HG02678 (cell line): Measurements from ENCODE around the gene C8A.

Experiments used
- ATAC-seq: cut with Tn5 transposase; IDR thresholded peaks from one replicate; pipeline ENCODE4 v1.9.1; 2021; ENCODE audit warnings: mild to moderate bottlenecking, moderate library complexity; ENCODE audit not compliant: unreplicated experiment

The C8A gene

DNA sequence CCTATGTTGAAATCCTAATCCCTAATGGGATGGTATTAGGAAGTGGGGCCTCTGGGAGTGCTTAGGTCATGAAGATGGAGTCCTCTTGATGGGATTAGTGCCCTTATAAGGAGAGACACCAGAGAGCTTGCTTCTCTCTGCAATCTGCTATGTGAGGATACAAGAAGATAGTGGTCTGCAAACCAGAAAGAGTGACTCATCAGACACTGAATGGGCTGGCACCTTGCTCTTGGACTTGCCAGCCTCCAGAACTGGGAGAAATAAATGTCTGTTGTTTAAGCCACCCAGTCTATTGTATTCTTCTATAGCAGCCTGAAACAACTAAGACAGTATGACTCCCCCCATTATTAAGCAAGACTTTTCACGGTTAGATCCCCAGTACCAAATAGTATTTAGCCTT is 67.9 kb downstream of the C8A start:
- ATAC-seq = no peak

DNA sequence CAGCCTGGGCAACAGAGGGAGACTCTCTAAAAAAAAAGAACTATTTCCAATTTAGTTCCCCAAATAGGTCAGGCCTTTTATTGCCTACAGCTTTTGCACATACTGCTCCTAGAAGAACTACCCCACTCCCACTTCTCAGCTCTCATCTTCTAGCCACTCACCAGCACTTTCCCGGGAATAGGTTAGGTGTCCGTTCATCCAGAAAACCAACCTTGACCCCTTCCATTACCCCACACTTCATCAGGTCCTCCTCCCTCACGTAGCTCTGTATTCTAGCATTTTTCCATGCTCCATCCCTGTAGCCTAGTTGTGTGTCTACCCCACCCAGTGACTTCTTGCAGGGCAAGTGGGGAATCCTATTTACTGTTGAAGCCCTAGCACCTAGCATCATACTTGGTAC is 68.6 kb downstream of the C8A start:
- ATAC-seq = no peak

DNA sequence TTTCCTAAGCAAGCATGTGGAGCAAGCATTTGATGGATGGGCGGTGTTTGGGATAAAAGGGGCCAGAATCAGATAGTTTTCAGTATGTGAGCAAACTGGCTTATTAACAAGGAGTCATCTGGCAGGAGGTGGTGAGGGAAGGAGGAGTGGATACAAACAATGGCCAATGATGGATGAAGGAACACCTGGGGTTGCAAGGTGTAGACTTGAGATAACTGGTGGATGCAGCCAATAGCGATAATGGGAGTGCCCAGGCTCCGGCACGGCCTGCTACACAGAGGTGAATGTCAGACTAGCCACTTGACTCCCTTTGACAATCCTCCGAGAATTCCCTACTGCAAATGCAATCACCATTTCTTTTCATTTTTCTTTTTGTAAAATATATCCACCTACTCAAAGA is 69.5 kb downstream of the C8A start:
- ATAC-seq = no peak

DNA sequence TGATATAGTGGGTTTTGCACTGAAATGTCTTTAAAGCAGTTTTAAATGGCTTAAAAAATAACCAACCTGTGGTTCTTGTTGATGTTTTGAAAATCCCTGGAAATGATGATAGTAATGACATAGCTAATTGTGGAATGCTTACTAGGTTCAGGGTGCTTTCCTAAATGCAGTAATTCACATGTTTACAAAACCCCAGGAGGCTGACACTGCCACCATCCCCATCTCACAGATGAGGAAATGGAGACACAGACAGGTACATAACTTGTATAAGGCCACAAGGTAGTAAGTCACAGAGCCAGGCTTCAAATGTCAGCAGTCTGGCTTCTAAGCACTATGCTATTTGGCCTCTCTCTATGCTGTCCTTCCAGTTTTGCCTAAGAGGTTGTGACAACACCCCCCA is 70.6 kb downstream of the C8A start:
- ATAC-seq = no peak

DNA sequence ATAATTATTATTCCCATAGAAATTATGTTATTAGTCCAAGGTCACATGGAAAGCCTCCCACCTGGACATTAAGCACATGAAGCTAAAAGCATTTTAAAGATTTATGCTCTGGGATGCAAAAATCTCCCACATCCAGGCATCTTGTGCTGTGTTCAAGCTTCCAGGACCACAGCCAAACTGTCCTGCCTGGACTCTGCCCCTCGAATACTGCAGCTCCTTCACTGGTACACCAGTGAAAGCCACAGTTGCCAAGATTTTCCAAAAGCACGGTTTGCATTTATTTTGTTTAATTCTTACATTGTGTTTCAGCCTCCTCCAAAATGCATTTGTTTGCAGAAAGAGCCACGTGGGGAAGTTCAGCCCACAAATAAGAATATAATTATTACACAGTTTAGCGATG is 72.6 kb downstream of the C8A start:
- ATAC-seq = no peak

DNA sequence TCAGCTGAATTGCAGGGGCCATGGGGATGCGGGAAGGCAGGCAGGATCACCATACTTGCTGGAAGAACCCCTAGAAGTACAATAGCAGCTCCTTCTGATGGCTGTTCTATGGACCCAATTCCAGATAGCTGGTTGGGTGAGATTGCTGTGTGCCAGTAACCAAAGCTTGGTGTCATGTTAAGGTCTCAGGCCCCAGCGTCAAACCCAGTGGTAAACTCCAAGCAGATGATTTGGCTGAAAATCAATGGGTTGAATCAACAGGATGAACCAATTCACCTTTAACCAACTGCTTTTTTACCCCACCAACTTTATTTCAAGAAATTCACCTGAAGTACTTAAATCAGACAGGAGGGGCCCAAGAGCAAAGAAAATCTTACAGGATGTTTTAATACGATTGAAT is 73.4 kb downstream of the C8A start:
- ATAC-seq = no peak

DNA sequence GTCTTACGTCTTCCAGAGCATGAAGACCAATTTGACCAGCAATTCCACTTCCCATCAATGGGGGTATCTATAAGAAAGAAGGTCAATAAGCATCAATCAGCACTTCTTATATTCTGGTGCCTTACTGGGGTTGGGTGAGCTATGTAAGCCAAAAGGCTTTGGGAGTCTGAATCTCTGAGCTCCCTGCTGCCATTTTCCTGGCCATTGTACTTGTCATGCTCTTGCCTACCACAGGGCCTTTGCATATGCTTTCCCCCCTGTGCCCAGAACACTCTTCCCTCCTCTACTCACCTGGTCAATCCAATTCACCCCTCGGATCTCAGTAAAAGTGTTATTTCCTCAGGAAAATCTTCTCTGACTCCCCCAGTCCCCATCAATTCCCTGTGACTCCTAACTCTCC is 74.9 kb downstream of the C8A start:
- ATAC-seq = no peak

DNA sequence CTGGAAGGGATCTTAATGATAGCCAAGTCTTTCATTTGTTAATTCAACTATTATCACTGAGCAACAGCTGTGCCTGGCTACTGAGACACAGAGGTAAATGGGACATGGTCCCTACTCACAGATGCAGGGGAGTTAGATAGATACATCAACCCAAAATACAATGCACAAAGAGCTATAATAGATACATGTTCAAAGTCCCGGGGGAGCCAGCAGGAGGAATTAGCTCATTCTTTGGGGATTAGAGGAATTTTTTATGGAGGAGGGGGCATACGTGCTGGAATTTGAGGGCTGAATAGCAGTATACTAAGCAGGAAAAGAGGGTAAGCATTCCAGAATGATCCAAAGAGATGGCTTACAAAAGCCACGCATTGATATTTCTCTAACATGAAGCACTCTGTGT is 76.6 kb downstream of the C8A start:
- ATAC-seq = no peak

DNA sequence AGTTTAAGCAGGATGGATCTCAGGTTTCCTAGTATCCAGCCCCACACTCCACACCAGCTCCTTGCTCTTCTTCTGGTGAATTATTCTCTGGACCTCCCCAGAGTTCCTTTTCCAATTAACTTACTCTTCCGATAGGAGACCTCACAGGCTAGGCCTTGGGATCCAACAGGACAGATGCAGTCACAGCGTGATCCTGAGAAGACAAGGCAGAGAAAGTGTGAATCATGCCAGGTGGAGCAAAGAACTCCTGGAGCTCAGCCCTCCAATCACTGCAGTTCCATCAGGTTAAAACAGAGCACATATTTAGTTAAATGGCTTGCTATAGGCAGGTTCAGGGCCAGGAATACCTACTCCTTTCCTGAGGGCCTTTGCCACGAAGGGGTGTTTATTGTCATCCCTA is 77.1 kb downstream of the C8A start:
- ATAC-seq = no peak

DNA sequence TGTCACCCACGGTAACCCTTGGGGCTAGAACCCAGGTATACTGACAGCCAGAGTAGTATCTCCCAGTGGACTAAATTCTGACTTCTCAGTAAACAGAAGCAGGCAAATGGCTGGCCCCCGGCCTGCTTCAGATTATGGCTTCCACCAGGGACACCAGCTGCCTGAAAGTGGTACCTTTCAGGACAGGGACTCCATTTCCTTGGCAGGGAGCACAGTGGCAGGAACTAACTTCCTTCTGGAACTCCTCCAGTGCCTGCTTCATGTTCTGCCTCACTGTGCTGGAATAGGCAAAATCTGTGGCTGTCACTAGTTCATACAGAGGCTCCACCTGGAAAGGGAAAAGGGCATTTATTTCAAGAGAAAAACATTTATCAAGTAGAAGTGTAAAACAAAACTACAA is 78.6 kb downstream of the C8A start:
- no peak for ATAC-seq

DNA sequence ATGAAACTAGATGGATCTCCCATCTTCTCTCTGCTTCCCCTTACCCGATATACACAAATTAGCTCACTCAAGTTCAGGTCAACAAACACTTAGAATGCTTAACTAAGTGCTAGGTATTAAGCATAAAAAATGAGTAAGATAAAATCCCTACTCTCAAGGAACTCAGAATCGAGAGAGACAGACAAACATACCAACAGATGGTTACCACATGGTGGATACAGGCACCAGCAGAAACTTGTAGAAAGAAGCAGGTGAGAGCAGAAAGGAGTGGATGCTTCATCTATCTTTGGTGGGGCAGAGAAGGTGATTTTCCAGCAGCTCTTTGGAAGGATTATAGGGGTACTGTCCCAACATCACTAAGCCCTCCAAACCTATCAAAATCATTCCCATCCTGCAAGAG is 79.0 kb downstream of the C8A start:
- ATAC-seq = no peak

DNA sequence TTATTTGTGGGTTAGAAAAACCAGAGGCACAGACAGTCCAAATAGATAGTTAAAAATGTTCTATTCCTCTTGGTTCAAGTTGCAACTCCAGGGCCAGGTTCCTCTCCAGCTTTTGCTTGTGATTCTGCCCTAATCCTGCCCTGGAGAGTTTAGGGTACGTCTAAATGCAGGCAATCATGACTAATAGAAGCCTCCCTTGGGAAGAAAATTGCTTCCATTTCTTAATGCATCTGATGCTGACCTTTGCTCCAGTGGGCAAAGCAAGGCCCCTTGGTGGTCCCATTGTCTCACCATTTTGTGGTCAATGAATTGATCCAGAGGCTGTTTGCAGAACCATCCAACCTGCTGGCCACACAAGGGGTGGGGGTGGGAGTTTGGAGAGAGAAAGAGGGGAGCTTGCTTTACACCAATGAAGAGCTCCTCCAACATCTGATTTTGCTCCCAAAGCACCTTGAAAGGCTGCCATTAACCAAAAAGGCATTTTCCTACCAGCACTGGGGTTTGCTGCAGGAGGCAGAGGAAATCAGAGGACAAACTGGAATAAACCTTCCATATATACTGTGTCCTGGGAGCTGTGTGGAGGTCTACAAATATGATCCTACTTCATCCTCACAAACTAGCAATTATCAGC is 79.9 kb downstream of the C8A start:
- ATAC-seq = no peak

DNA sequence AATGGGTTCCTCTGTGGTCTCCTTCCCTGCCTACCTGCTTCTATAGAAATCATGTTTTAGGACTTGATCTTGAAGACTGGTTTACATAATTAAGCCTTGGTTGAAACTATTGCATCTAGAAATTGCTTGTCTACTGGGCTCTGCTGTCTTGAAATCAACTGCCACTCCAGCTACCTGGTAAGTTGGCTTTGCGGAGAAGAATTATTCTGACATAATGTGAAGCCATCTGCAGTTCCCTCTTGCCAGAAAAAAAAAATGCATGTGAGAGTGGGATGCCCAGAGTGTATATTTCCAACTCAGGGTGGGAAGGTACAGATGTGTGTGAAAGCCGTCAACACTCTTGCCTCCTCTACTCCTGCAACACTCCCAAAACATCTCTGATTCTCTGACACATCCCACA is 84.0 kb downstream of the C8A start:
- no peak for ATAC-seq

DNA sequence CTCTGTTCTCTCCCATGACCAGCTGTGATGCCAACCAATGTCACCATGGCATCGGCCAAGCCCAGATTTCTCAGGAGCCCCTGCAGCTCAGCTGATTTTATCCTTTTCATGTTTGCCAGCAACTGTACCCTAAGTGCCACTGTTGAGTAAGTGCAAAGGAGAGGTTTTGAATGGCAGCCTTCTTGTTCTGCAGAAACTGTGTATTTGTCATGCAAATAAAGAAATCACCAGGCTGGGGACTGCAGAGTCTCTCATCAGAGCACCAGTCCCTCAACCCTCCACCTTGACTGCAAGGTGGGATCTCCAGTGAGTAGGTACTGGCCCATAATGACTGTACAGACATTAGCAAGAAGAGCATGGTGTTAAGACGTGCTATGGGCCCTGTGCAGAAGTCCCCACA is 84.6 kb downstream of the C8A start:
- no peak for ATAC-seq

DNA sequence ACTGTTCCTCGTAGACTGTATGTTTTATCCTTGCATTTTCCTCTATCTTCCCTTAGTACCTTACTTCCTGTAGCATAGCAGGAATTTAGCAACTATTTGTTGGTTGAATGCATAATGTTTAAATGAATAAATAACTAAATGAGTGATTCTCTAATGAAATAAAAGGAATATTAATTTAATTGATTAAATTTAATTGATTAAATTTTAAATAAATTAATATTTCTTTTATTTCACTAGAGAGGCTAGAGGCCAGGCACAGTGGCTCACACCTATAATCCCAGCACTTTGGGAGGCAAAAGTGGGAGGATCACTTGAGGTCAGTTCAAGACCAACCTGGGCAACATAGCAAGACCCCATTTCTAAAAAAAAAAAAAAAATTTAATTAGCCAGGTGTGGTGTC is 85.4 kb downstream of the C8A start:
- no peak for ATAC-seq

DNA sequence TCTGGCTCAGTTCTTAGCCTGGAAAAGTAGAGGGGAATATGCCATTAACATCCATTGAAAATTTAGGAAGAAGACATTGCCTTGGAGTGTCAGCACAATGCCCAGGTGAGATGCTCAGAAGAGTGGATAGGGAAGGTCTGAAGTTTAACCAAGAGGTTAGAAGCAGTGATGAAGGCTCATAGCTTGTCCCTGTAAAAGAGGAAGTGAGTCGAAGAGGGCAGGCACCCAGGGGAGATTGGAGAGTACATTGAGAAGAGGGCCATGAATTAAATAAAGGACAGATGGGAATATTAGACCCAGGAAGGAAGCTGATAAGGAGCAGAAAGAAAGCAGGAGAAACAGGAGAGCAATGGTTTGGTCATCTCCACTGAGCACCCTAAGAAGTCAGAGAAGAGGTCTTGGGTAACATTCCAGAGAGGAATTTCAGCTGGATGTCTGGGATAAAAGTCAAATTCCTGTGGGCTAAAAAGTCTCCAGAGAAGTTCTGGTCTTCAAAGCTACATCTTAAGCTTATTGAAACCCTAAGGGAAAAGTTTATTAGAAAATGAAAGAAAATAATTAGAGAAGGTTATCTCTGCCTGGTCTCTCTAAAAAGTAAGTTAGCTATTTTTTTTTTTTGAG is 93.9 kb downstream of the C8A start:
- no peak for ATAC-seq

DNA sequence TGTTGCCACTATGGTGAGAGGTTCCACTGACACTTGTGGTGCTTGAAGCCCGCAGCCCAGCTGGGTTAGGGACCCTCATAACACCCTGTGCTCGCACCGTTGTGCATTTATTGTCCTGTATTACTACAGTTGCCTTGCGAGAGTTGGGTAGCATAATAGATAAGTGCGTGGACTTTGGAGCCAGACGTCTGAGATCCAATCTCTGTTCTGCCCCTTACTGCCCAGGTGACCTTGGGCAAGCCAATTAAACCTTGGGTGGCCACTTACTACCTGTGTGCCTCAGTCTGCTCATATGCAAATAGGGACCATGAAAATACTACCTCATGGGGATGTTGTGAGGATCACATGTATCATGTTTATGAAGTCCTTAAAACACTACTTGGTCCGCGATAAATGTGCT is 97.9 kb downstream of the C8A start:
- ATAC-seq = no peak

DNA sequence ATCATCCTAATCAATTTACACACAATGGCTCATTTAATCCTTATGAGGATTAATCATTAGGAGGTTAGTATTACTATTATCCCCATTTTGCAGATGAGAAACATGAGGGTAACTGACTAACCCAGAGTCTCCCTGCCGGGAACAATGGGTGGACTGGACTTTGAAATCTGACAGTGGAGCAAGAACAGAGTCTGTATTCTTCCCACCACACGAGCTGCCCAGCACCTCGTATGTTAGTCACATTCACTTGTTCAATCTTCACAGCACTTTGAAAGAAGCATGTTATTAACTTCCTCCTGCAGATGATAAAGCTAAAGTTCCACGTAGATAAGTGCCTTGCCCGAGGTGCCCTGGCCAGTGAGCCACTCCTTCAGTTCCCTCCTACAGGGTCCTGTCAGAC is 98.8 kb downstream of the C8A start:
- no peak for ATAC-seq

DNA sequence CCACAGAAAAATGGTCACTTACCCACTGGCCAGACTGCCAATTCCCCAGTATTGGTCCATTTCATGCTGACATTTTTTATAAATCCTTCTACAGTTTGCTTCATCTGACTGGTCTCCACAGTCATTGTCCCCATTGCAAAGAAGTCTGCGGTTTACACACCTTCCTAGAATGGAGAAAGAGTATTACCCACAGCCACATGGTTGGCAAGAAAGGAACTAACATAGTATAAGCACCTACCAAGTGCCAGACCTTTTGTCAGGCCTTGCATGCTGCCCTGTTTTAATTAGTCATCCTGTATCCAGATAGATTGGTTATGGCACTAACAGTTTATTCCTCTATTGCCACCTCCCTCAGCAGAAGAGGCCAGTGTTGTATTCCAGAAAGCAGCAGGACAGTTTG is 100.1 kb downstream of the C8A start:
- no peak for ATAC-seq

DNA sequence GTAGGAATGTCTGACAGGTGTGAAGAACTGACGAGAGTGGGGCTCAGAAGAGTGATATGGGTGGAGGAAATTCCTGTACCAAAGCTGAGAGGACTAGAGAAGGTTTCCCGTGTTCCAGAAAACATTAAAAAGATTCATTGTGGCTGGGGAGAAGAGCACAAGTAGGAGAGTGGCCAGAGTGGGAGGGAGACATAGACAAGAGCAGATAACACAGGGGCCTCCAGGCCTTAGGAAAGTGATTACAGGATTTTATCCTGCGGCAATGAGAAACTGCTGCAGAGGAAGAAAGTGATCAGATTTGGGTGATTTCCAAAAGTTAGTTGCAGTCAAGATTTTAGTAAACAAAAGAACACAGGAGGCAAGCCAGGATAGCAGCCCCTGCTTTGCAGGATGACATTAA is 103.3 kb downstream of the C8A start:
- no peak for ATAC-seq

DNA sequence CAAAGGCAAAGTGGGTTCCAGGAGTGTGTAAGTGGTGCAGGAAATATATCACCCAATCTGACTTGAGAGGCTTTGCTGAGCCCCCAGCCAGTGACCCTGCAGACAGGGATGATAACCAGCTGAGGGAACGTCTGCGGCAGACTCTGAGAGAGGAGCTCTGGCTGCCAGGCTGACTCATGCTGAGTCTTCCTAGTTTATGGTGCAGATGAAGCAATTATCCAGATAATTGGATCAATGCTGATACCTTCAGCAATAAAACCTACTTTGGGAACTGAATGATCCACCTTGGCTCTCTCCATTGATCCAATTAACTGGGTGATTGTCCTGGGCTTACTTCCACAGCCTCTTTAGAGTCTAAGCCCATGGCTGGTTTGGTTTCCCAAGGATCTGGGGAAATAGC is 103.9 kb downstream of the C8A start:
- ATAC-seq = no peak

DNA sequence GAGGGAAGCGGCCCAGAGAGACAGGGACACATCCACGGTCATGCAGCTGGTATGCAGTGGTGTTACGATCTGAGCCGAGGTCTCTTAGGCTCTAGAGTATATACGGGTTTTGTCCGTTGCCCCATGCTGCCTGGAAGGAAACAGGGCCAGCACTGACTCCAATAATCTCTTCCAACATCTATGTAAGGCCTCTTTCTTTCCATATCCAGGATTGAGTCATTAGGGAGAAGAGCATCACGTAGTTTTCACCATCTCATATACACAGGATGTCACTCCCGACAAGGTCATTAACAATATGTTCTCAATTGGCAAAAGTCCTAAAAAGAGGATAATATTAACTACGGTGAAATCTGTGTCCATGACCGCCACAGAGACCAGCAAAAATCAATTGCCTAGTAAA is 106.8 kb downstream of the C8A start:
- ATAC-seq = no peak

DNA sequence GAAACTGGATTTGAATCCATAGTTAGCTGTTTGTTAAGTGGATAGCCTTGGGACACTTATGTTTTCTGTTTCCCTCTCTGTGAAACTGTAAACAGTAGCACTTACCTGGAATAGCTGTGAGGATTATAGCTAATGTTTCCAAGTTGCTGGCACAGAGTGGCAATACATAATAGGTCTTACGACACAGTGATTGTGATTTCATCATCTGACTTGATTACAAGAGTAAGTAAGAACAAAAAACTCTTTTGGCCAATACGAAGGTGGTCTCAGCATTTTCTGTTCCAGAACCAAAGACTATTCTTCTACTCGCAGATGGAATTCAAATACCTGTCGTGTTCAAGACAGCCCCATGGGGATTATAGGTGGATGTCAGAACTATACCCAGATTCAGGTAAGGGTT is 109.1 kb downstream of the C8A start:
- ATAC-seq = no peak
